ENCODE data around the gene ENTPD2. TPM values are rescaled to one million over a fixed set of nuclear protein-coding genes. Genes with fewer than 3 reads are reported as not detected.

Gene ENTPD2
- total and polyA plus RNA-seq, 2 donors (not counting 1 experiment from before 2014, with no cell fraction given) = not detected

DNA sequence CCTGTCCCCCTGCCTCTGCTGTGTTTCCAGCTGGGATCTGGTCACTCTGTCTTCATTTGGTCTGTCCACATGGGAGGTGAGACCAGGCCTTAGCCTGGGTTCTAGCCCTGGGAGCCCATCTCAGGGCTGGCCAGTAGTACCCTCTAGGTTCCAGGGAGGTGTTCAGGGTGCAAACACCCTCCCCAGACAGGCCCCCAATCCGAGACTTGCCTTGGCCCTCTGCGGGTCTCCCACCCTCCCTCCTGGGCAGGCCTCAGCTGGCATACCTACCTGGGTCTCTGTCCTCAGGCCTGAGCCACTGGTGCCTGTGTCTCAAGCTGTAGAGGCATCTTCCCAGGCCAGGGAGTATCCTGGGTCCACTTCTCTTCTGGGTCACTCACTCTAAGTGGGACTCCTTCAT is 17.4 kb upstream of the ENTPD2 start:
- peaks cover 3% of the 10 kb centered on the region for H3K27me3 Mint-ChIP-seq
- DNase-seq (no peak), ATAC-seq (ENCODE audit: low read depth) (no peak)
- WGBS (ENCODE audit: insufficient coverage) = 100% methylated on average over 2 of the region's 2 CpGs
- H3K4me3 Mint-ChIP-seq = peak overlapping the region; percentile 82
- Histone ChIP-seq H2AFZ (ENCODE audit: insufficient read depth, low read depth, low read length, poor library complexity, severe bottlenecking) (no peak overlapping the region), H3K4me2 (replicated peaks; ENCODE audit: low read depth, low read length, poor library complexity, severe bottlenecking) (peak overlapping the region; percentile 79), H3K79me2 (ENCODE audit: control insufficient read depth, insufficient read depth, low read length) (no peaks in the 10 kb centered on the region), H3K9me3 (ENCODE audit: control extremely low read depth in 1 of 3, control insufficient read depth in 2 of 3, insufficient read depth in 1 of 3, low read length in 2 of 3) (peaks cover 0 to 7% (median 0%) of the 10 kb centered on the region in 3 donors), H4K20me1 (ENCODE audit: control insufficient read depth, insufficient read depth, low read length, poor library complexity, severe bottlenecking) (peaks cover 8% of the 10 kb centered on the region), H3K27ac (ENCODE audit: low read length in 2 of 2) (no peak overlapping the region), H3K9ac (ENCODE audit: low read length) (no peak overlapping the region), H3K36me3 (replicated peaks in 1 of 2; ENCODE audit: control extremely low read depth in 1 of 2, control insufficient read depth in 1 of 2, extremely low read depth in 1 of 2, insufficient read depth in 2 of 2, low read length in 1 of 2) (no peaks in the 10 kb centered on the region), H3K4me3 (ENCODE audit: control extremely low read depth in 1 of 5, extremely low read depth in 1 of 5, insufficient read depth in 1 of 5, low read depth in 2 of 5, low read length in 4 of 5) (no peak overlapping the region), H3K4me1 (ENCODE audit: control insufficient read depth in 2 of 2, insufficient read depth in 2 of 2, low read length in 2 of 2) (peaks cover 19 to 36% of the 10 kb centered on the region in 2 donors), H3K27me3 (replicated peaks in 1 of 4; ENCODE audit: control extremely low read depth in 1 of 4, control insufficient read depth in 3 of 4, insufficient read depth in 4 of 4, low read length in 3 of 4) (peaks cover 0 to 15% (median 1%) of the 10 kb centered on the region in 4 experiments)
- TF ChIP-seq EZH2 (IDR thresholded peaks at IDR 0.05; ENCODE audit: borderline replicate concordance, insufficient read depth, low read depth, low read length, poor library complexity, severe bottlenecking) = no peak
- TF ChIP-seq, protein P1, sequence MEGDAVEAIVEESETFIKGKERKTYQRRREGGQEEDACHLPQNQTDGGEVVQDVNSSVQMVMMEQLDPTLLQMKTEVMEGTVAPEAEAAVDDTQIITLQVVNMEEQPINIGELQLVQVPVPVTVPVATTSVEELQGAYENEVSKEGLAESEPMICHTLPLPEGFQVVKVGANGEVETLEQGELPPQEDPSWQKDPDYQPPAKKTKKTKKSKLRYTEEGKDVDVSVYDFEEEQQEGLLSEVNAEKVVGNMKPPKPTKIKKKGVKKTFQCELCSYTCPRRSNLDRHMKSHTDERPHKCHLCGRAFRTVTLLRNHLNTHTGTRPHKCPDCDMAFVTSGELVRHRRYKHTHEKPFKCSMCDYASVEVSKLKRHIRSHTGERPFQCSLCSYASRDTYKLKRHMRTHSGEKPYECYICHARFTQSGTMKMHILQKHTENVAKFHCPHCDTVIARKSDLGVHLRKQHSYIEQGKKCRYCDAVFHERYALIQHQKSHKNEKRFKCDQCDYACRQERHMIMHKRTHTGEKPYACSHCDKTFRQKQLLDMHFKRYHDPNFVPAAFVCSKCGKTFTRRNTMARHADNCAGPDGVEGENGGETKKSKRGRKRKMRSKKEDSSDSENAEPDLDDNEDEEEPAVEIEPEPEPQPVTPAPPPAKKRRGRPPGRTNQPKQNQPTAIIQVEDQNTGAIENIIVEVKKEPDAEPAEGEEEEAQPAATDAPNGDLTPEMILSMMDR (IDR thresholded peaks at IDR 0.05) = no peak
- intact Hi-C loops (cut with micrococcal nuclease) = loop anchor here (5.0 kb wide), 1 partner anchor 39 kb away; the partner anchor contains the start of gene FUT7
- ChIA-PET CTCF (interaction anchor here (0.8 to 6.7 kb wide), 12 partner anchors 12 to 156 kb away, joined by 3 to 49 read pairs (median 4); partner anchors contain the start of genes ABCA2, MAN1B1, NPDC1 and RNF224), POLR2A (interaction anchor here (1.1 to 2.4 kb wide), 3 partner anchors 15 to 39 kb away, joined by 3 to 19 read pairs (median 4); partner anchors contain the start of genes FUT7 and MAN1B1)
- H3K27ac Mint-ChIP-seq = peak overlapping the region; percentile 81
- no peaks in the 10 kb centered on the region for H3K9me3 Mint-ChIP-seq (ENCODE audit: insufficient read depth)
- peaks cover 27% of the 10 kb centered on the region for H3K4me1 Mint-ChIP-seq

DNA sequence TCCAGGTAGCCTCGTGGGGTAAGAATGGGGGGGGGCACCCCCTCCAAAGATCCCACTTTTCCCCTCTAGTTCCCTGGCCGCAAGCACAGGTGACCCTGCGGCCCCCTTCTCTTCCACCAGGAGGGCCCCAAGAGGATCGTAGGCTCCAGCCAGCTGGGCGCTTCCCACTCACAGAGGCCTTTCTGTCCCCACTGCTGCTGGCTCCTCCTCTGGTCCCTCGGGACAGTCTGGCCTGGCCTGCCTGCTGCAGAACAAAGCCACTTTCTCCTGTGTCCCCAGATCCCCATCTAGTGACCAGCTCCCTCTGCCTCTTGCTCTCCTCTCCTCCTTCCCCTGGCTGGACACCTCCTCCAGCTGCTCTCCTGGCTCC is 17.0 kb upstream of the ENTPD2 start:
- ATAC-seq (ENCODE audit: low read depth) (no peak), DNase-seq (no peak)
- TF ChIP-seq, protein P1 (IDR thresholded peaks at IDR 0.05) = no peak
- TF ChIP-seq EZH2 (IDR thresholded peaks at IDR 0.05; ENCODE audit: borderline replicate concordance, insufficient read depth, low read depth, low read length, poor library complexity, severe bottlenecking) = no peak
- whole genome bisulfite sequencing (ENCODE audit: insufficient coverage) = 7% methylated on average over 6 of the region's 6 CpGs
- Histone ChIP-seq H3K27me3 (replicated peaks in 1 of 4; ENCODE audit: control extremely low read depth in 1 of 4, control insufficient read depth in 3 of 4, insufficient read depth in 4 of 4, low read length in 3 of 4) (peaks cover 0 to 15% (median 1%) of the 10 kb centered on the region in 4 experiments), H3K9ac (ENCODE audit: low read length) (peak overlapping the region; percentile 54), H4K20me1 (ENCODE audit: control insufficient read depth, insufficient read depth, low read length, poor library complexity, severe bottlenecking) (peaks cover 8% of the 10 kb centered on the region), H3K4me2 (replicated peaks; ENCODE audit: low read depth, low read length, poor library complexity, severe bottlenecking) (peak overlapping the region; percentile 79), H3K9me3 (ENCODE audit: control extremely low read depth in 1 of 3, control insufficient read depth in 2 of 3, insufficient read depth in 1 of 3, low read length in 2 of 3) (peaks cover 0 to 7% (median 0%) of the 10 kb centered on the region in 3 donors), H3K36me3 (replicated peaks in 1 of 2; ENCODE audit: control extremely low read depth in 1 of 2, control insufficient read depth in 1 of 2, extremely low read depth in 1 of 2, insufficient read depth in 2 of 2, low read length in 1 of 2) (no peaks in the 10 kb centered on the region), H3K4me1 (ENCODE audit: control insufficient read depth in 2 of 2, insufficient read depth in 2 of 2, low read length in 2 of 2) (peaks cover 19 to 36% of the 10 kb centered on the region in 2 donors), H3K79me2 (ENCODE audit: control insufficient read depth, insufficient read depth, low read length) (no peaks in the 10 kb centered on the region), H2AFZ (ENCODE audit: insufficient read depth, low read depth, low read length, poor library complexity, severe bottlenecking) (peak overlapping the region; percentile 76), H3K4me3 (ENCODE audit: control extremely low read depth in 1 of 5, extremely low read depth in 1 of 5, insufficient read depth in 1 of 5, low read depth in 2 of 5, low read length in 4 of 5) (peak overlapping the region in 4 of 5 experiments; percentile 36 to 47 (median 44)), H3K27ac (ENCODE audit: low read length in 2 of 2) (no peak overlapping the region)
- Mint-ChIP-seq H3K9me3 (ENCODE audit: insufficient read depth) (no peaks in the 10 kb centered on the region), H3K27ac (peak overlapping the region; percentile 81), H3K27me3 (peaks cover 3% of the 10 kb centered on the region), H3K4me3 (peak overlapping the region; percentile 82), H3K4me1 (peaks cover 27% of the 10 kb centered on the region)
- intact Hi-C loops (cut with micrococcal nuclease) = loop anchor here (1.0 to 5.0 kb wide), 3 partner anchors 15 to 129 kb away; partner anchors contain the start of genes FUT7, MAN1B1 and TPRN
- CTCF ChIA-PET = interaction anchor here (0.8 to 6.7 kb wide), 13 partner anchors 13 to 229 kb away, joined by 3 to 49 read pairs (median 4); partner anchors contain the start of genes ABCA2, AJM1, MAN1B1 and NPDC1
- POLR2A ChIA-PET = interaction anchor here (1.0 to 2.4 kb wide), 3 partner anchors 15 to 39 kb away, joined by 4 to 19 read pairs (median 4); partner anchors contain the start of genes FUT7 and MAN1B1
